Neuronal stem cell (in vitro differentiated cells): Measurements from ENCODE around the gene PHKG2.

Source experiments
- DNase-seq: peaks from one replicate; pipeline ENCODE4 v3.0.0-alpha.2; 2013; ENCODE audit warnings: low spot score
- H2AFZ ChIP-seq: one replicate; pipeline ENCODE4 v1.6.1; 2013; ENCODE audit warnings: mild to moderate bottlenecking, low read length, inconsistent platforms
- H2AK5ac ChIP-seq: 2 replicates; pipeline ENCODE4 v1.6.1; 2013; ENCODE audit warnings: low read depth, mild to moderate bottlenecking, inconsistent platforms, low read length, moderate library complexity, mixed read lengths
- H2BK120ac ChIP-seq: 2 replicates; pipeline ENCODE4 v1.6.1; 2013; ENCODE audit warnings: low read depth, mild to moderate bottlenecking, inconsistent platforms, low read length, moderate library complexity, mixed read lengths
- H2BK12ac ChIP-seq: one replicate; pipeline ENCODE4 v1.6.1; 2013; ENCODE audit warnings: low read length, inconsistent platforms
- H2BK15ac ChIP-seq: 2 replicates; pipeline ENCODE4 v1.6.1; 2013; ENCODE audit warnings: mild to moderate bottlenecking, low read length, inconsistent platforms, mixed read lengths
- H2BK5ac ChIP-seq: one replicate; pipeline ENCODE4 v1.6.1; 2013; ENCODE audit warnings: inconsistent platforms, mild to moderate bottlenecking, low read length, moderate library complexity
- H3K14ac ChIP-seq: one replicate; pipeline ENCODE4 v1.6.1; 2013; ENCODE audit warnings: low read length, inconsistent platforms
- H3K18ac ChIP-seq: 2 replicates; pipeline ENCODE4 v1.6.1; 2013; ENCODE audit warnings: low read length, inconsistent platforms
- H3K23ac ChIP-seq: 2 replicates; pipeline ENCODE4 v1.6.1; 2013; ENCODE audit warnings: low read depth, mild to moderate bottlenecking, mixed read lengths, low read length, inconsistent platforms; ENCODE audit not compliant: poor library complexity
- H3K27ac ChIP-seq: replicated peaks from 3 replicates; pipeline ENCODE4 v1.5.1; 2013; ENCODE audit warnings: low read length, inconsistent platforms
- H3K27me3 ChIP-seq, 3 experiments: 2 replicates each; pipeline ENCODE4 v1.6.1; 2013; ENCODE audit warnings: low read length in 3 of 3, mild to moderate bottlenecking in 2 of 3, inconsistent platforms in 1 of 3, low read depth in 1 of 3, mixed read lengths in 1 of 3, moderate library complexity in 1 of 3; ENCODE audit not compliant: control insufficient read depth in 3 of 3, insufficient read depth in 3 of 3
- H3K36me3 ChIP-seq, 2 donors: replicated peaks in 1 of 2; 2 replicates each; pipeline ENCODE4 v1.6.1; 2013; ENCODE audit warnings: low read length in 2 of 2; ENCODE audit not compliant: control insufficient read depth in 2 of 2, insufficient read depth in 2 of 2
- H3K4ac ChIP-seq: 2 replicates; pipeline ENCODE4 v1.6.1; 2013; ENCODE audit warnings: inconsistent platforms, mild to moderate bottlenecking, low read length, moderate library complexity
- H3K4me1 ChIP-seq, 2 donors: 1 replicate in 1 of 2; 2 replicates in 1 of 2; pipeline ENCODE4 v1.6.1; 2013; ENCODE audit warnings: low read length in 2 of 2, low read depth in 1 of 2; ENCODE audit not compliant: control insufficient read depth in 2 of 2, insufficient read depth in 1 of 2
- H3K4me2 ChIP-seq: one replicate; pipeline ENCODE4 v1.6.1; 2013; ENCODE audit warnings: mild to moderate bottlenecking, low read length, inconsistent platforms; ENCODE audit not compliant: insufficient read depth, poor library complexity, severe bottlenecking
- H3K4me3 ChIP-seq, 2 donors: 2 replicates each; pipeline ENCODE4 v1.5.1; 2013; ENCODE audit warnings: low read length in 2 of 2, mild to moderate bottlenecking in 2 of 2, inconsistent platforms in 1 of 2, moderate library complexity in 1 of 2
- H3K79me1 ChIP-seq: one replicate; pipeline ENCODE4 v1.6.1; 2013; ENCODE audit warnings: low read depth, mild to moderate bottlenecking, inconsistent platforms, low read length, moderate library complexity
- H3K9ac ChIP-seq: one replicate; pipeline ENCODE4 v1.6.1; 2013; ENCODE audit warnings: mild to moderate bottlenecking, low read depth, low read length, inconsistent platforms; ENCODE audit not compliant: poor library complexity
- H3K9me3 ChIP-seq, 2 donors: replicated peaks in 1 of 2; 2 replicates each; pipeline versions ENCODE3 to v1.6.1; 2013; ENCODE audit warnings: low read length in 2 of 2, mild to moderate bottlenecking in 2 of 2, inconsistent platforms in 1 of 2, low read depth in 1 of 2, mixed read lengths in 1 of 2, moderate library complexity in 1 of 2; ENCODE audit not compliant: control insufficient read depth in 2 of 2, insufficient read depth in 1 of 2
- H4K8ac ChIP-seq: one replicate; pipeline ENCODE4 v1.6.1; 2013; ENCODE audit warnings: low read depth, mild to moderate bottlenecking, inconsistent platforms, low read length, moderate library complexity
- H4K91ac ChIP-seq: one replicate; pipeline ENCODE4 v1.6.1; 2013; ENCODE audit warnings: low read length, low read depth, mild to moderate bottlenecking, inconsistent platforms; ENCODE audit not compliant: poor library complexity
- WGBS, 2 donors: extraction: QIAGEN DNeasy Blood & Tissue Kit; methylation state at CpG; one replicate each; pipeline ENCODE4 v1.1.7; 2013; ENCODE audit warnings: missing lambda C conversion rate in 2 of 2, mixed read lengths in 1 of 2; ENCODE audit not compliant: insufficient read length in 2 of 2, insufficient replicate concordance in 1 of 2; ENCODE audit errors: extremely low coverage in 2 of 2; 5-methylcytosine and 5-hydroxymethylcytosine counted together

The PHKG2 gene

GRCh38 chr16:30720086-30720485, 28.1 kb upstream of the PHKG2 start:
- Histone ChIP-seq H3K36me3 (peaks cover 72 to 95% of the 10 kb centered on the region in 2 donors), H3K27me3 (no peaks in the 10 kb centered on the region)
- WGBS, 2 donors = no CpG with 5 or more reads among the region's 11 CpGs

GRCh38 chr16:30720694-30721093, 27.5 kb upstream of the PHKG2 start:
- no peak overlapping the region for H3K23ac ChIP-seq
- H2BK15ac ChIP-seq = no peak overlapping the region
- no peaks in the 10 kb centered on the region for H3K9me3 ChIP-seq
- DNase-seq = no peak
- H3K27me3 ChIP-seq = no peaks in the 10 kb centered on the region
- no peak overlapping the region for H2AFZ ChIP-seq
- no CpG with 5 or more reads among the region's 9 CpGs for WGBS, 2 donors
- peaks cover 75 to 96% of the 10 kb centered on the region in 2 donors for H3K36me3 ChIP-seq
- no peak overlapping the region for H2BK5ac ChIP-seq
- no peaks in the 10 kb centered on the region for H3K4me1 ChIP-seq
- H2AK5ac ChIP-seq = no peak overlapping the region
- no peak overlapping the region for H3K4me2 ChIP-seq
- no peak overlapping the region for H3K18ac ChIP-seq
- no peak overlapping the region for H4K91ac ChIP-seq
- no peak overlapping the region for H3K9ac ChIP-seq
- no peak overlapping the region for H2BK12ac ChIP-seq
- no peak overlapping the region for H3K4ac ChIP-seq
- no peak overlapping the region for H2BK120ac ChIP-seq
- no peak overlapping the region for H3K27ac ChIP-seq
- no peak overlapping the region for H4K8ac ChIP-seq
- no peak overlapping the region for H3K14ac ChIP-seq
- H3K4me3 ChIP-seq = no peak overlapping the region
- H3K79me1 ChIP-seq = peaks cover 3% of the 10 kb centered on the region

More at GRCh38 chr16:30720086-30720485, 28.1 kb upstream of the PHKG2 start:
- Histone ChIP-seq H2AK5ac (no peak overlapping the region), H3K9me3 (no peaks in the 10 kb centered on the region), H4K8ac (no peak overlapping the region), H2BK120ac (no peak overlapping the region), H3K4me3 (no peak overlapping the region), H3K14ac (no peak overlapping the region), H2AFZ (no peak overlapping the region), H3K23ac (no peak overlapping the region), H2BK12ac (no peak overlapping the region), H3K4me2 (no peak overlapping the region), H2BK5ac (no peak overlapping the region), H4K91ac (no peak overlapping the region), H3K27ac (no peak overlapping the region), H3K79me1 (peaks cover 3% of the 10 kb centered on the region), H3K9ac (no peak overlapping the region), H3K4me1 (no peaks in the 10 kb centered on the region), H3K18ac (no peak overlapping the region), H3K4ac (no peak overlapping the region), H2BK15ac (no peak overlapping the region)
- DNase-seq = no peak

- H3K27me3 ChIP-seq = no peaks in the 10 kb centered on the region
- H3K23ac ChIP-seq = no peak overlapping the region
- no peak overlapping the region for H2AK5ac ChIP-seq
- H3K14ac ChIP-seq = no peak overlapping the region
- no peak overlapping the region for H2BK5ac ChIP-seq
- no peaks in the 10 kb centered on the region for H3K4me1 ChIP-seq
- H3K4me2 ChIP-seq = no peak overlapping the region
- H2BK12ac ChIP-seq = no peak overlapping the region
- H3K18ac ChIP-seq = no peak overlapping the region
- DNase-seq = no peak
- H3K27ac ChIP-seq = no peak overlapping the region
- H3K9me3 ChIP-seq = no peaks in the 10 kb centered on the region
- H2BK15ac ChIP-seq = no peak overlapping the region
- H3K79me1 ChIP-seq = peaks cover 3% of the 10 kb centered on the region
- H2BK120ac ChIP-seq = no peak overlapping the region
- no peak overlapping the region for H3K9ac ChIP-seq
- H4K8ac ChIP-seq = no peak overlapping the region
- H3K4ac ChIP-seq = no peak overlapping the region
- no peak overlapping the region for H2AFZ ChIP-seq
- WGBS, 2 donors = no CpG with 5 or more reads among the region's 8 CpGs
- H3K4me3 ChIP-seq = peak overlapping the region in 1 of 2 donors; percentile 28
- H4K91ac ChIP-seq = no peak overlapping the region
- peaks cover 70 to 96% of the 10 kb centered on the region in 2 donors for H3K36me3 ChIP-seq
Measured at GRCh38 chr16:30721167-30721566, 27.1 kb upstream of the PHKG2 start.

- no peak overlapping the region for H3K4me3 ChIP-seq
- no peak overlapping the region for H3K14ac ChIP-seq
- H2BK15ac ChIP-seq = no peak overlapping the region
- no peaks in the 10 kb centered on the region for H3K9me3 ChIP-seq
- no peak overlapping the region for H2AK5ac ChIP-seq
- H2BK5ac ChIP-seq = no peak overlapping the region
- no peak overlapping the region for H2BK120ac ChIP-seq
- H3K4ac ChIP-seq = no peak overlapping the region
- no peak overlapping the region for H3K23ac ChIP-seq
- H3K27me3 ChIP-seq = no peaks in the 10 kb centered on the region
- no peak overlapping the region for H4K8ac ChIP-seq
- no peak overlapping the region for H3K18ac ChIP-seq
- H3K27ac ChIP-seq = no peak overlapping the region
- no peak overlapping the region for H2BK12ac ChIP-seq
- no peak overlapping the region for H3K4me2 ChIP-seq
- no peak overlapping the region for H4K91ac ChIP-seq
- peaks cover 67 to 96% of the 10 kb centered on the region in 2 donors for H3K36me3 ChIP-seq
- no peak overlapping the region for H3K9ac ChIP-seq
- H3K4me1 ChIP-seq = no peaks in the 10 kb centered on the region
- no CpG with 5 or more reads among the region's 1 CpG for WGBS, 2 donors
- no peak overlapping the region for H2AFZ ChIP-seq
- peaks cover 3% of the 10 kb centered on the region for H3K79me1 ChIP-seq
- no peak for DNase-seq
Measured at GRCh38 chr16:30721606-30722005, 26.6 kb upstream of the PHKG2 start.
